Measurements from ENCODE around the gene ADAMTSL4. TPM values are rescaled to one million over a fixed set of nuclear protein-coding genes. Genes with fewer than 3 reads are reported as not detected.

The ADAMTSL4 gene
- total and polyA plus RNA-seq, 3 donors from 2014 or later = 8.9 to 14.2 (median 10.0) TPM

DNA sequence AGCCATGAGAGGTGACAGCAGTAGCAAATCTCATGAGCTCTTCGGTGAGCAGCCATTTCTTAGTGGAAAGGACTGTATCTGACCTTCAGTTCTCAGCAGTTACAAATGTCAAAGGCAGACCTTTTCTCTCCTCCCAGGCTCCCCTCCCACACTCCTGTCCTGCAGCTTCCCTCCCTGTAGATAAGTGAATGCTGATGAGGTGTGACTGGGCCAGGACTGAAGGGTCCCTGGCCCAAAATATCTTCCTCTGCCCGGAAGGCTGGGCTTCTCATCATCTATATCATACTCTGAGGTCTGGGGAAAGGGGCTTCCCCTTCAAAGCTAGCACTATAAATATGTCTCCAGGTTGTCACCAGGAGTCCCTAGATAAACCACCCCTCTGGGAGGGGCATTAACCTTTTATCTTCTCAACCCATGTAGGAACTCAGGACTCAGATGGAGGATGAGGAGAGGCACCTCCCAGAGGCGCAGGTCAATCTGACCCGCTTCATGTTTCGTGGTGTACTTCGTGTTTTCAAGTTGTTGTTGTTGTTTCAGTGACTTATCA, 3.6 kb upstream of the ADAMTSL4 start:
- intact Hi-C loops (cut with DNase I; ENCODE audit: low total_unique reads) = no loop called here
- no peak overlapping the region for H3K27ac ChIP-seq

DNA sequence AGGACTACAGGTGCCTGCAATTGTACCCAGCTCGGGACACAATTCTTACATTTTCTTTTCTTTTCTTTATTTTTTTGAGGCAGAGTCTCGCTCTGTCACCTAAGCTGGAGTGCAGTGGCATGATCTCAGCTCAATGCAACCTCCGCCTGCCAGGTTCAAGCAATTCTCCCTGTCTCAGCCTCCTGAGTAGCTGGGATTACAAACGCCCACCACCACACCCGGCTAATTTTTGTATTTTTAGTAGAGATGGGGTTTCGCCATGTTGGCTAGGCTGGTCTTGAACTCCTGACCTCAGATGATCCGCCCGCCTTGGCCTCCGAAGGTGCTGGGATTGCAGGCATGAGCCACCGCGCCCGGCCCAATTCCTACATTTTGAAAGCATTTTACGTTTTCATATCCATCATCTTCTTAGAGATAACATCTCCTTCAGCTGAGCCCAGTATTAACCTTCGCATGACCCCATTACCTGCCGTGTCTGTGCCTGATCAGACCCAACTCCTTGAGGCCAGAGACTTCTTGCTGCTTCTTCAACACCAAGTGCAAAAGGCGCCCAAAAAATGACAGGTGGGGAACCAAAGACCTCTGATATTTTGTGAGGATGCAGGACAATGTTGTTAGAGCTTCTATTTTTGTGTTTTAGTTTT, 2.8 kb upstream of the ADAMTSL4 start:
- DNase-seq = no peak
- H3K27me3 ChIP-seq = no peaks in the 10 kb centered on the region
- peaks cover 19% of the 10 kb centered on the region for H3K4me1 ChIP-seq
- no peaks in the 10 kb centered on the region for H3K36me3 ChIP-seq (ENCODE audit: low read depth, missing control alignments)
- no peak for TF ChIP-seq POLR2A (IDR thresholded peaks at IDR 0.05)
- TF ChIP-seq, protein P1, sequence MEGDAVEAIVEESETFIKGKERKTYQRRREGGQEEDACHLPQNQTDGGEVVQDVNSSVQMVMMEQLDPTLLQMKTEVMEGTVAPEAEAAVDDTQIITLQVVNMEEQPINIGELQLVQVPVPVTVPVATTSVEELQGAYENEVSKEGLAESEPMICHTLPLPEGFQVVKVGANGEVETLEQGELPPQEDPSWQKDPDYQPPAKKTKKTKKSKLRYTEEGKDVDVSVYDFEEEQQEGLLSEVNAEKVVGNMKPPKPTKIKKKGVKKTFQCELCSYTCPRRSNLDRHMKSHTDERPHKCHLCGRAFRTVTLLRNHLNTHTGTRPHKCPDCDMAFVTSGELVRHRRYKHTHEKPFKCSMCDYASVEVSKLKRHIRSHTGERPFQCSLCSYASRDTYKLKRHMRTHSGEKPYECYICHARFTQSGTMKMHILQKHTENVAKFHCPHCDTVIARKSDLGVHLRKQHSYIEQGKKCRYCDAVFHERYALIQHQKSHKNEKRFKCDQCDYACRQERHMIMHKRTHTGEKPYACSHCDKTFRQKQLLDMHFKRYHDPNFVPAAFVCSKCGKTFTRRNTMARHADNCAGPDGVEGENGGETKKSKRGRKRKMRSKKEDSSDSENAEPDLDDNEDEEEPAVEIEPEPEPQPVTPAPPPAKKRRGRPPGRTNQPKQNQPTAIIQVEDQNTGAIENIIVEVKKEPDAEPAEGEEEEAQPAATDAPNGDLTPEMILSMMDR (IDR thresholded peaks at IDR 0.05) = no peak
- H3K27ac ChIP-seq = no peak overlapping the region
- H3K9me3 ChIP-seq = no peaks in the 10 kb centered on the region
- intact Hi-C loops (cut with DNase I; ENCODE audit: low total_unique reads) = no loop called here
- no peak overlapping the region for H3K4me3 ChIP-seq
- WGBS, 2 donors = 84 to 89% methylated on average over 12 to 16 of the region's 16 CpGs

More for the DNA sequence above, 3.6 kb upstream of the ADAMTSL4 start:
- H3K4me3 ChIP-seq = no peak overlapping the region
- TF ChIP-seq, protein P1 (IDR thresholded peaks at IDR 0.05) = no peak
- no peak for TF ChIP-seq POLR2A (IDR thresholded peaks at IDR 0.05)
- H3K27me3 ChIP-seq = no peaks in the 10 kb centered on the region
- no peaks in the 10 kb centered on the region for H3K9me3 ChIP-seq
- no peak for DNase-seq
- H3K36me3 ChIP-seq (ENCODE audit: low read depth, missing control alignments) = no peaks in the 10 kb centered on the region
- H3K4me1 ChIP-seq = peaks cover 12% of the 10 kb centered on the region
- 63 to 73% methylated on average over 6 of the region's 6 CpGs for WGBS, 2 donors

DNA sequence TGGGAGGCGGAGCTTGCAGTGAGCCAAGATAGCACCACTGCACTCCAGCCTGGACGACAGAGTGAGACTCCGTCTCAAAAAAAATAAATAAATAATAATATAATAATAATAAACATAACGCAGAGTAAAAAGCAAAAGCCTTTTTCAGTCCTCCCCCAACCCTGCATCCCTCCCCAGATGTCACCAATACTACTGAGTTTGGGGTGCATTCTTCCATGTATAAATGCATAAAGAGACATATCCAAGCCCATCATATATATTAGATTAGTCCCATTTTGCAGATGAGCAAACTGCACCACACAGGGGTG, 930 bp upstream of the ADAMTSL4 start:
- Histone ChIP-seq H3K9me3 (no peaks in the 10 kb centered on the region), H3K4me1 (peaks cover 37% of the 10 kb centered on the region), H3K27me3 (no peaks in the 10 kb centered on the region), H3K4me3 (peak overlapping the region in 1 of 2 donors; percentile 60), H3K27ac (peak overlapping the region; percentile 59 to 87), H3K36me3 (ENCODE audit: low read depth, missing control alignments) (no peaks in the 10 kb centered on the region)
- DNase-seq = no peak
- intact Hi-C loops (cut with DNase I; ENCODE audit: low total_unique reads) = no loop called here
- TF ChIP-seq, protein P1 (IDR thresholded peaks at IDR 0.05) = no peak
- no peak for TF ChIP-seq POLR2A (IDR thresholded peaks at IDR 0.05)
- WGBS, 2 donors = 48 to 50% methylated on average over 4 of the region's 4 CpGs

DNA sequence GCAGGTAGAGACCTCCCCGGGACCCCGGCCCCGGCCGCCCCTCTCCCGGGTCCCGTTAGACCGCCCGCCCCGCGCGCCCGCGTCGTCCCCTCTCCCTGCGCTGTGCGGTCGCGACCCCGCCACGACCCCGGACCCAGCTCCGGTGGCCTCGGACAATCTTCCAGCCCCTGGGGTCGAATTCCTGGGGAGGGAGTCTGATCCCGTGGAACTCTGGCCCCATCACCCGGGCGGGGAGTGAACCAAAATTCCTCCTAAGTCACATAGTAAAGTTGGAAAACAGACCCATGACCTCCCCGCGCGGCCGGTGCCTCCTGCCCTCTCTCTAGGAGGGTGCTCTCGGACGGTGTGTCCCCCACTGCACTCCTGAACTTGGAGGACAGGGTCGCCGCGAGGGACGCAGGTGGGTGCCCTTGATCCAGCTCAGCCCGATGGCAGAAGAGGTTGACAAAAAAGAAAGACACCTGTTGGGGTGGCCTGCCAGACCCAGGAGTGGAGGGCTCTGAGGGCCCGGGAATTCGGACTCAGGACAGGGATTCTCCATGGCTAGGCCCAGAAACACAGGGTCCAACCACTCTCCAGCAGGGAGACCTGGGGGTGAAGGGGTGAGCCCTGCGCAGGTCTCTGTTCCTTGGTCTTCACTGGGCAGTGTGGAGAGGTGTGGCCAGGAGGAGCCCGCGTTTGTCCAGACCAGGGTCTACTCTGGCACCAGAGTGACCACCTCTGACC, 451 bp downstream of the ADAMTSL4 start:
- intact Hi-C loops (cut with DNase I; ENCODE audit: low total_unique reads) = loop anchor here (10.0 kb wide), 1 partner anchor 85 kb away; no protein-coding TSS in a partner anchor
- no peak for TF ChIP-seq POLR2A (IDR thresholded peaks at IDR 0.05)
- TF ChIP-seq, protein P1 (IDR thresholded peaks at IDR 0.05) = no peak

More for the DNA sequence above, 451 bp downstream of the ADAMTSL4 start:
- peak overlapping the region; percentile 59 to 60 for H3K4me3 ChIP-seq
- WGBS, 2 donors = 10 to 11% methylated on average over 27 to 42 of the region's 43 CpGs
- H3K36me3 ChIP-seq (ENCODE audit: low read depth, missing control alignments) = no peaks in the 10 kb centered on the region
- DNase-seq = peak; percentile 48
- H3K27me3 ChIP-seq = no peaks in the 10 kb centered on the region
- H3K27ac ChIP-seq = peak overlapping the region; percentile 82 to 87
- no peaks in the 10 kb centered on the region for H3K9me3 ChIP-seq
- H3K4me1 ChIP-seq = peaks cover 39% of the 10 kb centered on the region
